Thymus (tissue), 11 donors: ENCODE measurements around the gene FMC1. TPM values are rescaled to one million over a fixed set of nuclear protein-coding genes. Genes with fewer than 3 reads are reported as not detected.
A peak's percentile ranks its signal among the peaks of the same experiment; 100 is the strongest.

Source experiments
- DNase-seq, 9 donors: peaks; one replicate each; pipeline ENCODE4 v3.0.0-alpha.2; 2013; ENCODE audit warnings: low spot score in 9 of 9, low read depth in 6 of 9, missing footprints in 1 of 9
- H3K27ac ChIP-seq, 2 donors: one replicate each; pipeline ENCODE4 v1.5.1; 2013; ENCODE audit warnings: control low read depth in 1 of 2, low read depth in 1 of 2, low read length in 1 of 2, mild to moderate bottlenecking in 1 of 2, moderate library complexity in 1 of 2
- H3K27me3 ChIP-seq, 2 donors: one replicate each; pipeline ENCODE4 v1.5.1; 2013; ENCODE audit warnings: low read length in 1 of 2; ENCODE audit not compliant: control insufficient read depth in 2 of 2, insufficient read depth in 1 of 2
- H3K36me3 ChIP-seq, 2 donors: one replicate each; pipeline ENCODE4 v1.5.1; 2013; ENCODE audit warnings: low read length in 1 of 2, mild to moderate bottlenecking in 1 of 2, moderate library complexity in 1 of 2; ENCODE audit not compliant: control insufficient read depth in 2 of 2, insufficient read depth in 2 of 2
- H3K4me1 ChIP-seq, 2 donors: one replicate each; pipeline ENCODE4 v1.5.1; 2013; ENCODE audit warnings: low read length in 2 of 2; ENCODE audit not compliant: control insufficient read depth in 2 of 2, insufficient read depth in 2 of 2
- H3K4me3 ChIP-seq, 2 donors: one replicate each; pipeline ENCODE4 v1.5.1; 2013; ENCODE audit warnings: low read length in 2 of 2, control low read depth in 1 of 2, mild to moderate bottlenecking in 1 of 2
- H3K9me3 ChIP-seq, 2 donors: one replicate each; pipeline ENCODE4 v1.5.1; 2013; ENCODE audit warnings: low read length in 1 of 2, mild to moderate bottlenecking in 1 of 2; ENCODE audit not compliant: control insufficient read depth in 2 of 2, insufficient read depth in 1 of 2
- WGBS: extraction: QIAGEN DNeasy Blood & Tissue Kit; methylation state at CpG from one replicate; pipeline ENCODE4 v1.1.7; 2013; 5-methylcytosine and 5-hydroxymethylcytosine counted together
- polyA plus RNA-seq: library from polyadenylated mRNA; stranded (reverse); fragments of 200-250 nt; gene quantifications from one replicate; pipeline ENCODE4 v1.2.3, GENCODE V29; 2013
- total RNA-seq: library from RNA; stranded (reverse); fragments of 120-200 nt; gene quantifications from one replicate; pipeline ENCODE4 v1.2.4, GENCODE V29; 2013
- donor health status: healthy.

Gene FMC1
- total and polyA plus RNA-seq, 2 donors: 17.4 to 24.6 TPM

DNA sequence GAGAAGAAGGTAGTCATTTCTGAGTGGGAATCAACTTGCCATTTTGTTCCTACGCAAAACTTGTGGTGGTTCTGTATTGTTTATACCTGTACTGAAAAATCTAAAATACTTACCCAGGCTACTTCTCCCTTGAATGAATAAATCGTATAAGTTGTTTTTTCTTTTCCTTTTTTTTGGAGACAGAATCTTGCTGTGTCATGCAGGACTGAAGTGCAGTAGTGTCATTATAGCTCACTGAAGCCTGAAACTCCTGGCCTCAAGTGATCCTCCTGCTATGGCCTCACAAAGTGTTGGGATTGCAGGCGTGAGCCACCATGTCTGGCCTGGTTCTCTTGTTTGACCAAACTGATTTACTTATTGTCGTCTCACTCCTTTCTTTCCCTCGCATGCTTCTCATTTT is 46.5 kb downstream of the FMC1 start:
- no peak overlapping the region for H3K4me3 ChIP-seq
- no peak overlapping the region for H3K27ac ChIP-seq
- WGBS: over 99% methylated on average over 5 of the region's 5 CpGs
- H3K36me3 ChIP-seq: peaks cover 17 to 73% of the 10 kb centered on the region in 2 donors
- H3K27me3 ChIP-seq: no peaks in the 10 kb centered on the region
- H3K9me3 ChIP-seq: no peaks in the 10 kb centered on the region
- DNase-seq: no peak
- H3K4me1 ChIP-seq: no peaks in the 10 kb centered on the region

DNA sequence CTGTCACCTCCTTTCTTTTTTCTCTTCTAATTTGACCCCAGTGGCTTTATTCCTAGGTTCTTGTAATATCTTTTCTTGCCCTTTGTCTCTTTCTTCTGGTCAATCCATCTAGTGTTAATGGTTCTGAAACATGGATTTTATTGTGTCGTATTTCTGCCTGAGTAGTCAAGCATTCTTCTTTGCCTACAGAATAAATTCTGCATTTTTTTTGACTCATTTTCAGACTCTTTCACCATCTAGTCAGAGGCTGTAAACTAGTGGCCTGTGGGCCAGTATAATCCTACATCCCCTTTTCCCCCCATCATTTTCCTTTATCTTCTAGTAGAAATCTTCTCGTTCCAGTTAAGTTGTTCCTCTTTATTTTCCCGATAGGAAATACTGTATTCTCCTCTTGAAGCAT is 48.0 kb downstream of the FMC1 start:
- no peak for DNase-seq
- Histone ChIP-seq H3K36me3 (peaks cover 15 to 70% of the 10 kb centered on the region in 2 donors), H3K27ac (no peak overlapping the region), H3K9me3 (no peaks in the 10 kb centered on the region), H3K27me3 (no peaks in the 10 kb centered on the region), H3K4me3 (no peak overlapping the region), H3K4me1 (peaks cover 6 to 11% of the 10 kb centered on the region in 2 donors)
- 96% methylated on average over 3 of the region's 3 CpGs for WGBS

DNA sequence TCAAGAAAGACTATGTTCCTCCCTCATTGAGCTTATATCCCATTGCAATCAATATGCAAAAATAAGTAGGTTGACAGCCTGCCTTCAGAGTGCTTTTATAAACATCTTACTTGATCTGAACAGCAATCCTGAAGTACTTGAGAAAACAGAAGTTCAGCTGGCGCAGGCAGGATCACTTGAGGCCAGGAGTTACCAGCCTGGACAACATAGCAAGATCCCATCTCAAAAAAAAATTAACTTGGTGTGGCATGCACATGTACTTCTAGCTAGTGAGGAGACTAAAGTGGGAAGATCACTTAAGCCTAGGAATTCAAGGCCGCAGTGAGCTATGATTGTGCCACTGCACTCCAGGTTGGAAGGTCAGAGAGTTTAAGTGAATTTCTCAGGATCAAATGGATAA is 48.6 kb downstream of the FMC1 start:
- no peaks in the 10 kb centered on the region for H3K9me3 ChIP-seq
- peaks cover 15 to 64% of the 10 kb centered on the region in 2 donors for H3K36me3 ChIP-seq
- WGBS: 100% methylated on average over 2 of the region's 2 CpGs
- no peak for DNase-seq
- peaks cover 9 to 12% of the 10 kb centered on the region in 2 donors for H3K4me1 ChIP-seq
- H3K4me3 ChIP-seq: no peak overlapping the region
- H3K27ac ChIP-seq: no peak overlapping the region
- H3K27me3 ChIP-seq: no peaks in the 10 kb centered on the region

DNA sequence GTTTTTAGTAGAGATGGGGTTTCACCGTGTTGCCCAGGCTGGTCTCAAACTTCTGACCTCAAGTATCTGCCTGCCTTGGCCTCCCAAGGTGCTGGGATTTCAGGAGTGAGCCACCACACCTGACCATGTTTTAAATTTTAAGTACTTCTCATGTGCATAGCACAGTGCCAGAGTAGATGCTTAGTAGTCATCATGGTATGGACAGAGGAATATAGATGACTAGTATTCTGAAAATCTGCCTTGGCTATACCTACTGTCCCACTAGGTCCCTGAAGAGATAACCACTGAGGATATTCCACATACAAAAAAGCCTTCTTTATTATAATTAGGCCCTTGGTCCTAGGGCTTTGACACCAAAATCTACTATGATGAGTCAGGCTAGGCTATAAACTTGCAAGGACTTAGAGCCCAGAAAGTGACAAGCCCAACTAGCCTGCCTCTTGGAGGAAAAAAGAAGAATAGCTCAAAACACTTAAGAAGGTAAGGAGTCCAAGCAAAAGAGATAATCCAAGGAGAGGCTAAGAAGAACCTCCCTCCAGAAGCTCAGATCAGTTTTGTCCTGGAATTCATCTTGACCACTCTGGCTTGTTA is 52.6 kb downstream of the FMC1 start:
- no peak overlapping the region for H3K27ac ChIP-seq
- no peaks in the 10 kb centered on the region for H3K27me3 ChIP-seq
- WGBS: 98% methylated on average over 1 of the region's 1 CpG
- peak in 1 of 9 donors; percentile 12 for DNase-seq
- H3K9me3 ChIP-seq: no peaks in the 10 kb centered on the region
- H3K4me3 ChIP-seq: no peak overlapping the region
- H3K36me3 ChIP-seq: peaks cover 12 to 67% of the 10 kb centered on the region in 2 donors
- peaks cover 9 to 12% of the 10 kb centered on the region in 2 donors for H3K4me1 ChIP-seq

DNA sequence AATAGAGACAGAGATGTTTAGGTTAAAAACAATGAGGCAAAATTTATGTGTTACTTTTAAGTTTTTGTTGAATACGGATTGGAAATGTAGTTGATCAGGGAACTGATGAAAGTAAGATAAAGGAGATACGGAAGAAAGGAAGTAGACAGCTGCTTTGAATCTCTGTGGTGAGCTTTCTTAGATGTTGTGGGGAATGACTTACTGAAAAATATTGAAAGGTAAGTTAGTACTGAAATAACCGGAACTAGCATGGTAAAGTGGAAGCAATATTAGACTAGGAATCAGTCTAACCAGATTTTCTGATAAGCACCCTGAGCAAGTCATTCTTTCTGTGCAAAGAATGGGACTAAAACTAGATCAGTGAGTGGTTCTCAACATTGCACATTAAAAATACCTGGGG is 53.4 kb downstream of the FMC1 start:
- Histone ChIP-seq H3K27me3 (no peaks in the 10 kb centered on the region), H3K4me3 (no peak overlapping the region), H3K36me3 (peaks cover 14 to 66% of the 10 kb centered on the region in 2 donors), H3K9me3 (no peaks in the 10 kb centered on the region), H3K4me1 (peaks cover 9 to 12% of the 10 kb centered on the region in 2 donors), H3K27ac (no peak overlapping the region)
- DNase-seq: peak in 6 of 9 donors; percentile 8 to 54 (median 19)
- 13% methylated on average over 3 of the region's 3 CpGs for WGBS

Other genes with a start within 250 kb of the FMC1 start
- gene ZC3HAV1, start 231.6 kb upstream of the FMC1 start, total RNA-seq: 27.4 TPM
- 26.5 TPM for gene ZC3HAV1, start 231.6 kb upstream of the FMC1 start, polyA plus RNA-seq
- 3.8 TPM for gene UBN2, start 110.1 kb upstream of the FMC1 start, total RNA-seq
- 4.3 TPM for gene UBN2, start 110.1 kb upstream of the FMC1 start, polyA plus RNA-seq
- 44.1 TPM for gene LUC7L2, start 18.6 kb downstream of the FMC1 start, total RNA-seq
- gene LUC7L2, start 18.6 kb downstream of the FMC1 start, polyA plus RNA-seq: 108 TPM
- gene KLRG2, start 142.3 kb downstream of the FMC1 start, total RNA-seq: 0.85 TPM
- gene KLRG2, start 142.3 kb downstream of the FMC1 start, polyA plus RNA-seq: 1.9 TPM
- 2.6 TPM for gene CLEC2L, start 182.3 kb downstream of the FMC1 start, total RNA-seq
- gene CLEC2L, start 182.3 kb downstream of the FMC1 start, polyA plus RNA-seq: 0.41 TPM